Measurements from ENCODE around the gene PUSL1. TPM values are rescaled to one million over a fixed set of nuclear protein-coding genes. Genes with fewer than 3 reads are reported as not detected.
"Not testable (repeated sequence)": the region's sequence is repeated elsewhere in the genome, so short reads cannot be mapped to it uniquely, and the experiment has no call there.

PUSL1 gene
- total RNA-seq, 1 donor from 2014 or later, result 45.5 TPM

DNA sequence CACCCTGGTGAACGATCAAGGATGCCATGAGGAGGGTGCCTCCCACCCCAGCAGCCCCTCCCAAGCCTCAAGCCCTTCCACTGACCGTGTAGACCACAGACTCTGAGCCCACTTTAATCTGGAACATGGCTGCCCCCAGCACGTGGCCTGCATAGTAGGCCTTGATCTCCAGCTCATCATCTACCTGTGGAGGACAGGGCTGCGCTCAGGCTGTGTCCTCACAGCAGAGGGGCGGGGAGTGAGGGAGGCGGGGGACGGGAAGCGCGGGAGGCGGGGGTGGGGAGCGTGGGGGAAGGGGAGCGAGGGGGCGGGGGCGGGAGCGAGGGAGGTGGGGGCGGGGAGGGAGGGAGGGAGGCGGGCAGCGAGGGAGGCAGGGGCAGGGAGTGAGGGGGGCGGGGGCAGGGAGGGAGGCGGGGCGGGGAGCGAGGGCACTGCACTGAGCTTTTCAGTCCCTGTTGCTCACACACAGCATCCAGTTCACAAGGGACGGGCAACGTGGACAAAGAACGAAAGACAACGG is 7.1 kb downstream of the PUSL1 start:
- no peak for DNase-seq
- H3K9me3 Mint-ChIP-seq (ENCODE audit: unreplicated experiment), result peaks cover 13% of the 10 kb centered on the region
- peak overlapping the region; percentile 62 for H3K27ac Mint-ChIP-seq (ENCODE audit: unreplicated experiment)
- H3K27me3 Mint-ChIP-seq (ENCODE audit: unreplicated experiment), result peaks cover 13% of the 10 kb centered on the region
- H3K4me1 Mint-ChIP-seq (ENCODE audit: low read depth, unreplicated experiment), result peaks cover 10% of the 10 kb centered on the region
- TF ChIP-seq, protein P1, sequence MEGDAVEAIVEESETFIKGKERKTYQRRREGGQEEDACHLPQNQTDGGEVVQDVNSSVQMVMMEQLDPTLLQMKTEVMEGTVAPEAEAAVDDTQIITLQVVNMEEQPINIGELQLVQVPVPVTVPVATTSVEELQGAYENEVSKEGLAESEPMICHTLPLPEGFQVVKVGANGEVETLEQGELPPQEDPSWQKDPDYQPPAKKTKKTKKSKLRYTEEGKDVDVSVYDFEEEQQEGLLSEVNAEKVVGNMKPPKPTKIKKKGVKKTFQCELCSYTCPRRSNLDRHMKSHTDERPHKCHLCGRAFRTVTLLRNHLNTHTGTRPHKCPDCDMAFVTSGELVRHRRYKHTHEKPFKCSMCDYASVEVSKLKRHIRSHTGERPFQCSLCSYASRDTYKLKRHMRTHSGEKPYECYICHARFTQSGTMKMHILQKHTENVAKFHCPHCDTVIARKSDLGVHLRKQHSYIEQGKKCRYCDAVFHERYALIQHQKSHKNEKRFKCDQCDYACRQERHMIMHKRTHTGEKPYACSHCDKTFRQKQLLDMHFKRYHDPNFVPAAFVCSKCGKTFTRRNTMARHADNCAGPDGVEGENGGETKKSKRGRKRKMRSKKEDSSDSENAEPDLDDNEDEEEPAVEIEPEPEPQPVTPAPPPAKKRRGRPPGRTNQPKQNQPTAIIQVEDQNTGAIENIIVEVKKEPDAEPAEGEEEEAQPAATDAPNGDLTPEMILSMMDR (IDR thresholded peaks at IDR 0.05; ENCODE audit: partially characterized antibody, unreplicated experiment), result no peak
- H3K4me3 Mint-ChIP-seq (ENCODE audit: unreplicated experiment), result peak overlapping the region; percentile 43
- H3K36me3 Mint-ChIP-seq (ENCODE audit: unreplicated experiment), result no peaks in the 10 kb centered on the region

DNA sequence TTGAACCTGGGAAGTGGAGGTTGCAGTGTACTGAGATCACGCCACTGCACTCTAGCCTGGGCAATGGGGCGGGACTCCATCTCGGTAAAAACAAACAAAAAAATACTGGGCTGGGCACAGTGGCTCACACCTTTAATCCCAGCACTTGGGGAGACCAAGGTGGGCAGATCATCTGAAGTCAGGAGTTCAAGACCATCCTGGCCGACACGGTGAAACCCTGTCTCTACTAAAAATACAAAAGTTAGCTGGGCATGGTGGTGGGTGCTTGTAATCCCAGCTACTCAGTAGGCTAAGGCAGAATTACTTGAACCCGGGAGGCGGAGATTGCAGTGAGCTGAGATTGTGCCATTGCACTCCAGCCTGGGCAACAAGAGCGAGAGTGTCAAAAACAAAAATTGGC is 7.8 kb downstream of the PUSL1 start:
- Mint-ChIP-seq H3K27ac (ENCODE audit: unreplicated experiment) (peak overlapping the region; percentile 62), H3K9me3 (ENCODE audit: unreplicated experiment) (peaks cover 13% of the 10 kb centered on the region), H3K4me1 (ENCODE audit: low read depth, unreplicated experiment) (peaks cover 10% of the 10 kb centered on the region)
- not testable (repeated sequence) for H3K27me3 Mint-ChIP-seq (ENCODE audit: unreplicated experiment); DNase-seq; H3K4me3 Mint-ChIP-seq (ENCODE audit: unreplicated experiment); H3K36me3 Mint-ChIP-seq (ENCODE audit: unreplicated experiment)

DNA sequence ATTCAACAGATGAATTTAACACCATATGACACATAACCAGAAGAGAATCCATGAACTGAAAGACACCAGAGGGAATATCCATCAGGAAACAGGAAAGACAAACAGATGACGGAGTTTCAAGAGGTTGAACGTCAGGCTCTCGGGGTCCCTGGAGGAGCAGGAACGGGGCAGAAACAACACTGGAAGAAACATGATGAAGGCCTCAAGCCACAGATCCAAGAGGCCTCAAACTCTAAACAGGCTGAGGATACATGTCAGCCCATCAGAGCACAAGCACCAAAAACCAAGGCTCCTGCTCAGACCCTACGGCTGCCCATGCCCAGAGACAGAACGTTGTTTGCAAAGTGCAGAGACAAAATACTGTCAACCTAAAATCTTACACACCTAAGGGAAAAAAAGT is 9.0 kb downstream of the PUSL1 start:
- Mint-ChIP-seq H3K9me3 (ENCODE audit: unreplicated experiment) (peaks cover 13% of the 10 kb centered on the region), H3K27ac (ENCODE audit: unreplicated experiment) (peak overlapping the region; percentile 59), H3K4me1 (ENCODE audit: low read depth, unreplicated experiment) (peaks cover 10% of the 10 kb centered on the region), H3K36me3 (ENCODE audit: unreplicated experiment) (no peaks in the 10 kb centered on the region), H3K27me3 (ENCODE audit: unreplicated experiment) (peaks cover 10% of the 10 kb centered on the region), H3K4me3 (ENCODE audit: unreplicated experiment) (peak overlapping the region; percentile 30)
- DNase-seq, result no peak
- TF ChIP-seq, protein P1 (IDR thresholded peaks at IDR 0.05; ENCODE audit: partially characterized antibody, unreplicated experiment), result no peak

DNA sequence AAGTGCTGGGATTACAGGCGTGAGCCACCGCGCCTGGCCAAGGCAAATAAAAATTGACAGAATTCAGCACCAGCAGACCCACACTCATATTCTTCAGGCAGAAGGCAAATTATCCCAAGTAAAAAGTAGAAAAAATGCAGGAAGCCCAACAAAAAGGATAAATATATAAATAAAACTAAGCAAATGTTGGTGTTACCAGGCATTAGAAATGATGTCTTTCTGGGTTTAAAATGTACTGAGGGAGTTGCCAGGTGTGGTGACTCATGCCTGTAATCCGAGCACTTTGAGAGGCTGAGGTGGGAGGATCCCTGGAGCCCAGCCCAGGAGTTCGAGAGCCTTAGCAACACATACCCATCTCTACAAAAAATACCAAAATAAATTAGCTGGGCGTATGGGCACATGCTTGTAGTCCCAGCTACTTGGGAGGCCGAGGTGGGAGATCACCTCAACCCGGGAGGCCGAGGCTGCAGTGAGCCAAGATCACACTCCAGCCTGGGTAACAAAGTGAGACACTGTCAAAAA is 9.8 kb downstream of the PUSL1 start:
- H3K4me3 Mint-ChIP-seq (ENCODE audit: unreplicated experiment), result no peak overlapping the region
- peaks cover 10% of the 10 kb centered on the region for H3K27me3 Mint-ChIP-seq (ENCODE audit: unreplicated experiment)
- H3K9me3 Mint-ChIP-seq (ENCODE audit: unreplicated experiment), result peaks cover 13% of the 10 kb centered on the region
- TF ChIP-seq, protein P1 (IDR thresholded peaks at IDR 0.05; ENCODE audit: partially characterized antibody, unreplicated experiment), result no peak
- no peaks in the 10 kb centered on the region for H3K36me3 Mint-ChIP-seq (ENCODE audit: unreplicated experiment)
- H3K27ac Mint-ChIP-seq (ENCODE audit: unreplicated experiment), result peak overlapping the region; percentile 62
- H3K4me1 Mint-ChIP-seq (ENCODE audit: low read depth, unreplicated experiment), result peaks cover 12% of the 10 kb centered on the region
- no peak for DNase-seq

DNA sequence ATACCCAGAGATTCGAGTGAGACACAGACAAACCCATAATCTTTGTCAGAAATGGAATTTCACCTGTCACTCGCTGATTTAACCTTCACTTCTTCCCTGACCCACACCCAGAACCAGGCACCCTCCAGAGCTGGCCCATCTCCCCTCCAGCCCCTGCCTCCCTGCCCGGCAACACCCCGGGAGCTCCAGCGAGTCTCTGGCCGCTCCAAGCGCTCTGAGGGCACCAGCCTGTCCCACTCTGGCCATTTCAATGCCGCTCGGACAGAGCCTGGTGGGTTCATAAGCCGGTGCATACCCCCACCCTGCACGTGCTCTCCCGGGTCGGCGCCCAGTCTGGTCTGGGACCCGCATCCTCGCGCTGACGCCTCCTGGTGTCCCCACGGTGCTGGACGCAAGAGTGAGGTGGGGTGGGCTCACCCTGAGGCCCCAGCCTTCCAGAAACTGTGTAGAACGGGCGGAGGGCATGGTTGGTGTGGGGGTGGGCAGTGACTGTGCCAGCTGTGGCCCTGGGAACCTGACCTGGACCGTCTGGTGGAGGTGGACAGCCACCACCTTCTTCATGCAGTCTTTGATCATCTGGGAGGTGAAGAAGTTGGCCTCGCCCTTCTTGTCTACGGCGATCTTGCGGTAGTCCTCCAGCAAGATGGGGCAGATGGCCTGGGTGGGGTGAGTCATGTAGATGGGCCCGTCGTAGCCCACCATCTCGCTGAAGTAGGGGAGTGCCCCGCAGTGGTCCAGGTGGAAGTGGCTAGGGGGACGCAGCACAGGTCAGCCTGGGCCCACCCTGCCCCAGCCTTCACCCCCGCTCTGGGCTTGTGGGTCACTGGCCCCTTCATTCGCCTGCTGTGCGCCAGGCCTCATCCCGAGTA is 10.6 kb downstream of the PUSL1 start:
- peak overlapping the region; percentile 31 for H3K27ac Mint-ChIP-seq (ENCODE audit: unreplicated experiment)

More for the DNA sequence above, 10.6 kb downstream of the PUSL1 start:
- no peak for DNase-seq
- Mint-ChIP-seq H3K4me3 (ENCODE audit: unreplicated experiment) (peak overlapping the region; percentile 23), H3K4me1 (ENCODE audit: low read depth, unreplicated experiment) (peaks cover 16% of the 10 kb centered on the region), H3K9me3 (ENCODE audit: unreplicated experiment) (peaks cover 12% of the 10 kb centered on the region), H3K27me3 (ENCODE audit: unreplicated experiment) (peaks cover 8% of the 10 kb centered on the region), H3K36me3 (ENCODE audit: unreplicated experiment) (no peaks in the 10 kb centered on the region)
- TF ChIP-seq, protein P1 (IDR thresholded peaks at IDR 0.05; ENCODE audit: partially characterized antibody, unreplicated experiment), result no peak

Measured in glutamatergic neuron (in vitro differentiated cells).